SU-DHL-6 (cell line): ENCODE data around the gene RASIP1.

Source experiments
- H2AFZ ChIP-seq: fragments of 200-600 bp; sonication (generic); 2 replicates; pipeline ENCODE4 v1.6.1; 2014; ENCODE audit warnings: low read depth, mild to moderate bottlenecking, moderate library complexity, mixed read lengths, antibody characterized with exemption, low read length; ENCODE audit not compliant: severe bottlenecking
- H3F3A ChIP-seq: fragments of 200-600 bp; shearing (Covaris generic); 2 replicates; pipeline ENCODE4 v1.6.0; 2016; ENCODE audit warnings: antibody characterized with exemption, mild to moderate bottlenecking; ENCODE audit not compliant: insufficient read depth
- H3K27ac ChIP-seq: fragments of 200-600 bp; sonication (generic); 2 replicates; pipeline ENCODE4 v1.5.1; 2016; ENCODE audit warnings: low read depth, mild to moderate bottlenecking, low read length, moderate library complexity, mixed read lengths
- H3K27me3 ChIP-seq: fragments of 200-600 bp; sonication (generic), shearing (Covaris generic); 2 replicates; pipeline ENCODE4 v1.6.0; 2014; ENCODE audit warnings: mild to moderate bottlenecking, low read length
- H3K36me3 ChIP-seq: fragments of 200-600 bp; sonication (generic); 2 replicates; pipeline ENCODE4 v1.6.1; 2014; ENCODE audit warnings: mild to moderate bottlenecking, low read length, mixed read lengths
- H3K4me2 ChIP-seq: fragments of 300-600, 200-600 bp; shearing (Covaris generic), sonication (generic); 2 replicates; pipeline ENCODE4 v1.6.0; 2014; ENCODE audit warnings: low read length, low read depth, mild to moderate bottlenecking; ENCODE audit not compliant: poor library complexity, severe bottlenecking
- H3K4me3 ChIP-seq: fragments of 200-600 bp; sonication (generic); 2 replicates; pipeline ENCODE4 v1.5.1; 2014; ENCODE audit warnings: antibody characterized with exemption, low read length, mild to moderate bottlenecking, mixed read lengths; ENCODE audit not compliant: insufficient read depth, poor library complexity, severe bottlenecking
- H3K79me2 ChIP-seq: fragments of 200-600 bp; sonication (generic); 2 replicates; pipeline ENCODE4 v1.6.1; 2014; ENCODE audit warnings: mild to moderate bottlenecking, low read length, moderate library complexity; ENCODE audit not compliant: insufficient read depth
- H3K9ac ChIP-seq: fragments of 200-600 bp; sonication (generic); 2 replicates; pipeline ENCODE4 v1.7.0; 2014; ENCODE audit warnings: mild to moderate bottlenecking, low read length
- H3K9me2 ChIP-seq: fragments of 200-600 bp; sonication (generic); replicated peaks from 2 replicates; pipeline ENCODE4 v1.6.1; 2014; ENCODE audit warnings: low read length; ENCODE audit not compliant: insufficient read depth
- H3K9me3 ChIP-seq: fragments of 200-600 bp; sonication (generic); 2 replicates; pipeline ENCODE4 v1.6.1; 2014; ENCODE audit warnings: low read length, mixed read lengths; ENCODE audit not compliant: insufficient read depth
- H4K20me1 ChIP-seq: fragments of 200-600 bp; sonication (generic); 2 replicates; pipeline ENCODE4 v1.6.1; 2014; ENCODE audit warnings: low read depth, mild to moderate bottlenecking, antibody characterized with exemption, low read length, moderate library complexity, mixed read lengths
- EZH2phosphoT487 ChIP-seq: fragments of 200-600 bp; sonication (generic), shearing (Covaris generic); conservative IDR thresholded peaks from 2 replicates; pipeline ENCODE4 v1.6.1; 2018; ENCODE audit warnings: mild to moderate bottlenecking, antibody characterized with exemption, low read length, moderate library complexity, mixed read lengths
- TF ChIP-seq, protein P1 (sequence below): fragments of 200-600 bp; sonication (generic); IDR thresholded peaks from one replicate; pipeline ENCODE4 v1.5.1; 2017; ENCODE audit warnings: antibody characterized with exemption, mild to moderate bottlenecking, low read length, moderate library complexity; ENCODE audit not compliant: insufficient read depth, poor library complexity, severe bottlenecking

RASIP1 gene

DNA sequence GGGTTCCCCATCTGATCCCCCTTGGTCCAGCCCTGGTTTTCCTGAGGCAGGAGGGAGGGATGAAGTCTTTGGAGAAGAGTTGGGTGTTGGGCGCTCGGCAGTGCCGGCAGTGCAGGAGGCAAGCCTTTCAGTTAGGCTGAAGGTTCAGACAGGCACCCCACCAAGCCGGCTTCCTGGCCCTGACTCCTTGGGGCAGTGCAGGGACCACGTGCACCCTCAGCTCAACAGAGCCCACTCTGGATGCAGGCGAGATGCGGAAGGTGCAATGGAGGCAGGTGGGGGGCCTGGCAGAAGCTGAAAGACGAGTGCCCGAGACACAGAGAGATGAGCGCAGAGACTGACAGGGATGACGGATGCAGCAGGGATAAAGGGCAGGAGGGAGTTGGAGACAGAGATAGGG lies 31.9 kb downstream of the RASIP1 start:
- TF ChIP-seq, protein P1, sequence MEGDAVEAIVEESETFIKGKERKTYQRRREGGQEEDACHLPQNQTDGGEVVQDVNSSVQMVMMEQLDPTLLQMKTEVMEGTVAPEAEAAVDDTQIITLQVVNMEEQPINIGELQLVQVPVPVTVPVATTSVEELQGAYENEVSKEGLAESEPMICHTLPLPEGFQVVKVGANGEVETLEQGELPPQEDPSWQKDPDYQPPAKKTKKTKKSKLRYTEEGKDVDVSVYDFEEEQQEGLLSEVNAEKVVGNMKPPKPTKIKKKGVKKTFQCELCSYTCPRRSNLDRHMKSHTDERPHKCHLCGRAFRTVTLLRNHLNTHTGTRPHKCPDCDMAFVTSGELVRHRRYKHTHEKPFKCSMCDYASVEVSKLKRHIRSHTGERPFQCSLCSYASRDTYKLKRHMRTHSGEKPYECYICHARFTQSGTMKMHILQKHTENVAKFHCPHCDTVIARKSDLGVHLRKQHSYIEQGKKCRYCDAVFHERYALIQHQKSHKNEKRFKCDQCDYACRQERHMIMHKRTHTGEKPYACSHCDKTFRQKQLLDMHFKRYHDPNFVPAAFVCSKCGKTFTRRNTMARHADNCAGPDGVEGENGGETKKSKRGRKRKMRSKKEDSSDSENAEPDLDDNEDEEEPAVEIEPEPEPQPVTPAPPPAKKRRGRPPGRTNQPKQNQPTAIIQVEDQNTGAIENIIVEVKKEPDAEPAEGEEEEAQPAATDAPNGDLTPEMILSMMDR: no peak
- no peak for TF ChIP-seq EZH2phosphoT487
- Histone ChIP-seq H4K20me1 (no peaks in the 10 kb centered on the region), H3F3A (no peaks in the 10 kb centered on the region)

DNA sequence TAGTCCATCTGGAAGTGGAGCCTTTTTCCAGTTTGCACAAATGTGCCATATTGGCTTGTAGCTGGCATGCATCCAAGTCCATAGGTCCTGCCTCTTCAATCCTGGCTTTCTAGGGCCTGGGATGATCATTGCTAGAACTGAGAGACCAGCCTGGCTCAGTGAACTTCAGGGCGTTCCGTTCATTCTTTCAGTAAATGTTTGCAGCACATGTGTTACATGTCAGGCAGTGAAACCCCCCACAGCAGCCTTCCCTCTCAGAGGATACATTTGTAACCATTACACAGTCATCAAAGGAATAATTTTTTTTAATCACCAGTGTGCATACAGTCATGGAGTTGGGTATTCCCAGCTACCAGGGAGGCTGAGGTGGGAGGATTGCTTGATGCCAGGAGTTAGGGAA lies 35.0 kb downstream of the RASIP1 start:
- H3K79me2 ChIP-seq: no peaks in the 10 kb centered on the region
- H3K36me3 ChIP-seq: no peaks in the 10 kb centered on the region
- TF ChIP-seq, protein P1: no peak
- TF ChIP-seq EZH2phosphoT487: no peak
- H3K27ac ChIP-seq: no peak overlapping the region
- no peak overlapping the region for H3K4me2 ChIP-seq
- H3K9me2 ChIP-seq: no peaks in the 10 kb centered on the region
- H2AFZ ChIP-seq: no peak overlapping the region
- H3F3A ChIP-seq: no peaks in the 10 kb centered on the region
- no peak overlapping the region for H3K9ac ChIP-seq
- H3K27me3 ChIP-seq: no peaks in the 10 kb centered on the region
- no peaks in the 10 kb centered on the region for H4K20me1 ChIP-seq
- H3K9me3 ChIP-seq: no peaks in the 10 kb centered on the region
- no peak overlapping the region for H3K4me3 ChIP-seq

More for the DNA sequence above, 31.9 kb downstream of the RASIP1 start:
- Histone ChIP-seq H3K79me2 (no peaks in the 10 kb centered on the region), H3K9me3 (no peaks in the 10 kb centered on the region), H2AFZ (no peak overlapping the region), H3K4me3 (no peak overlapping the region), H3K36me3 (no peaks in the 10 kb centered on the region), H3K9me2 (no peaks in the 10 kb centered on the region), H3K27ac (no peak overlapping the region), H3K27me3 (no peaks in the 10 kb centered on the region), H3K9ac (no peak overlapping the region), H3K4me2 (no peak overlapping the region)

DNA sequence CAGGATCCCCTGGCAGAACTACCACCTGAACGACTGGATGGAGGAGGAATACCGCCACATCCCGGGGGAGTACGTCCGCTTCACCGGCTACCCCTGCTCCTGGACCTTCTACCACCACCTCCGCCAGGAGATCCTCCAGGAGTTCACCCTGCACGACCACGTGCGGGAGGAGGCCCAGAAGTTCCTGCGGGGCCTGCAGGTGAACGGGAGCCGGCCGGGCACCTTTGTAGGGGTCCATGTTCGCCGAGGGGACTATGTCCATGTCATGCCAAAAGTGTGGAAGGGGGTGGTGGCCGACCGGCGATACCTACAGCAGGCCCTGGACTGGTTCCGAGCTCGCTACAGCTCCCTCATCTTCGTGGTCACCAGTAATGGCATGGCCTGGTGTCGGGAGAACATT lies 37.1 kb downstream of the RASIP1 start:
- TF ChIP-seq, protein P1: no peak
- no peak for TF ChIP-seq EZH2phosphoT487

DNA sequence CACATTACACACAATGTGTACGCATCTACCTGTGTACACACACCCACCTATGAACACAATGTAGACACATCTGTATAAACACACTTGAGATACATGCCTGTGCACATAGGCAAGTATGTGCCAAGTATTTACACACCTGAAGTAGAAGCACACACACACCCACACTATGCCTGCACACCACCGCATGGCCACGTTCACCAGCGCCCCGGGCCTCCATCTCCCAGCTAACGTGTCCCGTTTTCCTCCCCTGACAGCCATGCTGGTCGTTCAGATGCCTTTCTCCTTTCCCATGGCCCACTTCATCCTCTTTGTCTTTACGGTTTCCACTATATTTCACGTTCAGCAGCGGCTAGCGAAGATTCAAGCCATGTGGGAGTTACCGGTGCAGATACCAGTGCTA lies 37.7 kb downstream of the RASIP1 start:
- TF ChIP-seq, protein P1: no peak
- no peak for TF ChIP-seq EZH2phosphoT487
- Histone ChIP-seq H3K27me3 (no peaks in the 10 kb centered on the region), H3K79me2 (no peaks in the 10 kb centered on the region), H3K9ac (no peak overlapping the region), H3F3A (no peaks in the 10 kb centered on the region), H3K4me3 (no peak overlapping the region), H2AFZ (no peak overlapping the region), H4K20me1 (no peaks in the 10 kb centered on the region), H3K27ac (no peak overlapping the region), H3K9me2 (no peaks in the 10 kb centered on the region), H3K36me3 (no peaks in the 10 kb centered on the region), H3K4me2 (no peak overlapping the region), H3K9me3 (no peaks in the 10 kb centered on the region)

More for the DNA sequence above, 37.1 kb downstream of the RASIP1 start:
- no peak overlapping the region for H3K4me2 ChIP-seq
- no peak overlapping the region for H3K9ac ChIP-seq
- H3K27me3 ChIP-seq: no peaks in the 10 kb centered on the region
- H3K4me3 ChIP-seq: no peak overlapping the region
- H3F3A ChIP-seq: no peaks in the 10 kb centered on the region
- no peaks in the 10 kb centered on the region for H4K20me1 ChIP-seq
- no peak overlapping the region for H3K27ac ChIP-seq
- H3K9me3 ChIP-seq: no peaks in the 10 kb centered on the region
- H3K36me3 ChIP-seq: no peaks in the 10 kb centered on the region
- no peaks in the 10 kb centered on the region for H3K79me2 ChIP-seq
- no peaks in the 10 kb centered on the region for H3K9me2 ChIP-seq
- H2AFZ ChIP-seq: no peak overlapping the region
